Retinal pigment epithelial cell (primary cell): ENCODE results near the gene TPGS1.
A peak's percentile ranks its signal among the peaks of the same experiment; 100 is the strongest.

Experiments used
- DNase-seq: peaks from one replicate; pipeline ENCODE4 v3.0.0-alpha.2; 2010; ENCODE audit warnings: low read depth
- H3K4me3 ChIP-seq: 2 replicates; pipeline ENCODE4 v1.5.1; 2011; ENCODE audit warnings: mild to moderate bottlenecking, low read length, control low read depth, moderate library complexity
- CTCF ChIP-seq: conservative IDR thresholded peaks from 2 replicates; pipeline ENCODE4 v1.5.1; 2011; ENCODE audit warnings: low read depth, low read length, control low read depth, inconsistent platforms

The TPGS1 gene

GRCh38 chr19:494171-495080 lies 12.9 kb upstream of the TPGS1 start:
- TF ChIP-seq CTCF = no peak
- no peak overlapping the region for H3K4me3 ChIP-seq
- DNase-seq = no peak

GRCh38 chr19:495081-495401 lies 12.3 kb upstream of the TPGS1 start:
- no peak for DNase-seq
- no peak overlapping the region for H3K4me3 ChIP-seq
- TF ChIP-seq CTCF = no peak

- H3K4me3 ChIP-seq = no peak overlapping the region
- no peak for DNase-seq
- TF ChIP-seq CTCF = peak; percentile 66
Measured at GRCh38 chr19:495402-496111, 11.7 kb upstream of the TPGS1 start.

GRCh38 chr19:496112-496665 lies 11.1 kb upstream of the TPGS1 start, which contains the start of gene MADCAM1:
MADCAM1 (plus strand) TSS chr19:496486; CDS start chr19:496500, 14 bp downstream.
- TF ChIP-seq CTCF = no peak
- no peak for DNase-seq
- no peak within 1 kb of the TSS for H3K4me3 ChIP-seq

GRCh38 chr19:496986-497385 lies 10.3 kb upstream of the TPGS1 start:
- no peak for TF ChIP-seq CTCF
- H3K4me3 ChIP-seq = no peak overlapping the region
- DNase-seq = no peak

GRCh38 chr19:497491-497868 lies 9.8 kb upstream of the TPGS1 start:
- H3K4me3 ChIP-seq = no peak overlapping the region
- no peak for TF ChIP-seq CTCF
- DNase-seq = no peak
